H1 (cell line): Measurements from ENCODE around the gene PPP4R3A. TPM values are rescaled to one million over a fixed set of nuclear protein-coding genes. Genes with fewer than 3 reads are reported as not detected.

Experiments used
- CTCF ChIA-PET: fragments of 300-600 bp; sonication (Branson Sonifier 250); formaldehyde crosslinking; loops from one replicate; lab custom pipeline; 2021; ENCODE audit not compliant: partially characterized antibody; lab: Charles Lee
- POLR2A ChIA-PET: fragments of 300-600 bp; sonication (Branson Sonifier 250); formaldehyde crosslinking; loops from one replicate; lab custom pipeline; 2021; ENCODE audit warnings: inconsistent platforms; ENCODE audit not compliant: partially characterized antibody; lab: Charles Lee
- DNase-seq, 2 experiments: peaks; one replicate each; pipeline versions ENCODE4 v3.0.0 to v3.0.0-alpha.2; 2010 to 2022; ENCODE audit warnings: low spot score in 2 of 2, low read depth in 1 of 2, mixed read lengths in 1 of 2
- FAIRE-seq: peaks from 2 replicates; lab custom pipeline; 2011; peaks lifted over from hg19 to GRCh38; lab: Jason Lieb, UNC
- H2AFZ ChIP-seq: 2 replicates; pipeline ENCODE4 v1.8.1; 2012; ENCODE audit warnings: low read length, inconsistent platforms
- H2AK5ac ChIP-seq: 2 replicates; pipeline ENCODE4 v1.6.1; 2013; ENCODE audit warnings: low read depth, low read length
- H2BK120ac ChIP-seq: replicated peaks from 2 replicates; pipeline ENCODE3; 2013; ENCODE audit warnings: low read depth, low read length, inconsistent platforms
- H2BK12ac ChIP-seq: 2 replicates; pipeline ENCODE4 v1.6.1; 2013; ENCODE audit warnings: low read depth, low read length
- H2BK15ac ChIP-seq: 2 replicates; pipeline ENCODE4 v1.6.1; 2013; ENCODE audit warnings: low read length
- H2BK20ac ChIP-seq: 2 replicates; pipeline ENCODE4 v1.6.1; 2013; ENCODE audit warnings: low read length
- H2BK5ac ChIP-seq: 2 replicates; pipeline ENCODE4 v1.6.1; 2013; ENCODE audit warnings: low read depth, low read length
- H3K14ac ChIP-seq: 2 replicates; pipeline ENCODE4 v1.6.1; 2013; ENCODE audit warnings: inconsistent platforms; ENCODE audit not compliant: insufficient read length
- H3K18ac ChIP-seq: 2 replicates; pipeline ENCODE4 v1.6.1; 2013; ENCODE audit warnings: low read length; ENCODE audit errors: extremely low read depth
- H3K23ac ChIP-seq: 2 replicates; pipeline ENCODE4 v1.6.1; 2013; ENCODE audit warnings: inconsistent platforms; ENCODE audit not compliant: insufficient read length
- H3K23me2 ChIP-seq: 2 replicates; pipeline ENCODE4 v1.6.1; 2013; ENCODE audit warnings: low read depth, low read length
- H3K27ac ChIP-seq: 2 replicates; pipeline ENCODE4 v1.6.1; 2011; ENCODE audit warnings: low read depth, low read length, inconsistent platforms
- H3K27me3 ChIP-seq, 4 experiments: replicated peaks in 1 of 4; 1 replicate in 1 of 4; 2 replicates in 3 of 4; pipeline versions ENCODE4 v1.6.1 to v1.8.1; 2011 to 2013; ENCODE audit warnings: low read length in 3 of 4, mild to moderate bottlenecking in 3 of 4, inconsistent platforms in 2 of 4, mixed read lengths in 2 of 4, moderate library complexity in 1 of 4; ENCODE audit not compliant: control insufficient read depth in 3 of 4, insufficient read depth in 3 of 4; ENCODE audit errors: extremely low read depth in 1 of 4
- H3K36me3 ChIP-seq, 4 experiments: 2 replicates each; pipeline versions ENCODE4 v1.6.1 to v1.8.1; 2011 to 2013; ENCODE audit warnings: mild to moderate bottlenecking in 4 of 4, low read length in 3 of 4, moderate library complexity in 2 of 4, control low read depth in 1 of 4, inconsistent platforms in 1 of 4; ENCODE audit not compliant: insufficient read depth in 4 of 4, control insufficient read depth in 2 of 4
- H3K4ac ChIP-seq: replicated peaks from 2 replicates; pipeline ENCODE3; 2013; ENCODE audit warnings: low read length, low read depth, mixed read lengths, inconsistent platforms; ENCODE audit not compliant: insufficient read length
- H3K4me1 ChIP-seq, 4 experiments: replicated peaks in 1 of 4; 1 replicate in 1 of 4; 2 replicates in 3 of 4; pipeline versions ENCODE4 v1.6.1 to v1.8.1; 2011 to 2013; ENCODE audit warnings: low read length in 3 of 4, inconsistent platforms in 2 of 4, mixed read lengths in 1 of 4; ENCODE audit not compliant: insufficient read depth in 4 of 4, control insufficient read depth in 3 of 4
- H3K4me2 ChIP-seq, 2 experiments: 2 replicates each; pipeline versions ENCODE4 v1.6.1 to v1.8.1; 2011 to 2013; ENCODE audit warnings: low read depth in 2 of 2, low read length in 2 of 2, control low read depth in 1 of 2, inconsistent platforms in 1 of 2, mild to moderate bottlenecking in 1 of 2; ENCODE audit not compliant: insufficient read depth in 1 of 2
- H3K4me3 ChIP-seq, 4 experiments: fragments of 200-600, 300-600 bp in 1 of 4; sonication (generic), shearing (Covaris generic), sonication (Bioruptor Twin) in 1 of 4; 2 replicates each; pipeline versions ENCODE4 v1.5.1 to v1.8.1; 2011 to 2016; ENCODE audit warnings: low read length in 4 of 4, low read depth in 3 of 4, control low read depth in 2 of 4, inconsistent platforms in 2 of 4, mild to moderate bottlenecking in 2 of 4, mixed read lengths in 1 of 4, moderate library complexity in 1 of 4; ENCODE audit not compliant: insufficient read depth in 2 of 4; ENCODE audit errors: extremely low read depth in 1 of 4
- H3K56ac ChIP-seq: replicated peaks from 2 replicates; pipeline ENCODE3; 2013; ENCODE audit warnings: low read depth, mild to moderate bottlenecking, mixed read lengths, low read length, inconsistent platforms; ENCODE audit not compliant: insufficient read length
- H3K79me1 ChIP-seq: 2 replicates; pipeline ENCODE4 v1.6.1; 2013; ENCODE audit warnings: low read depth, low read length, control low read depth
- H3K79me2 ChIP-seq, 2 experiments: 2 replicates each; pipeline versions ENCODE4 v1.6.1 to v1.8.1; 2012 to 2013; ENCODE audit warnings: low read length in 2 of 2, mild to moderate bottlenecking in 2 of 2, inconsistent platforms in 1 of 2; ENCODE audit not compliant: insufficient read depth in 2 of 2, control insufficient read depth in 1 of 2
- H3K9ac ChIP-seq, 4 experiments: replicated peaks in 1 of 4; 1 replicate in 1 of 4; 2 replicates in 3 of 4; pipeline versions ENCODE4 v1.6.1 to v1.8.1; 2011 to 2013; ENCODE audit warnings: low read depth in 3 of 4, low read length in 3 of 4, control low read depth in 2 of 4, mild to moderate bottlenecking in 2 of 4, moderate library complexity in 2 of 4, inconsistent platforms in 1 of 4; ENCODE audit errors: extremely low read depth in 1 of 4
- H3K9me3 ChIP-seq, 2 experiments: 2 replicates each; pipeline versions ENCODE4 v1.6.1 to v1.8.1; 2012 to 2013; ENCODE audit warnings: mild to moderate bottlenecking in 2 of 2, moderate library complexity in 2 of 2, control low read depth in 1 of 2, inconsistent platforms in 1 of 2, low read depth in 1 of 2, low read length in 1 of 2, mixed read lengths in 1 of 2; ENCODE audit not compliant: insufficient read depth in 2 of 2
- H4K20me1 ChIP-seq, 2 experiments: replicated peaks in 1 of 2; 2 replicates each; pipeline versions ENCODE3 to v1.8.1; 2011 to 2013; ENCODE audit warnings: inconsistent platforms in 2 of 2, low read length in 2 of 2, mild to moderate bottlenecking in 1 of 2; ENCODE audit not compliant: insufficient read depth in 2 of 2, control insufficient read depth in 1 of 2
- H4K5ac ChIP-seq: 2 replicates; pipeline ENCODE4 v1.6.1; 2013; ENCODE audit warnings: low read length, low read depth, mixed read lengths, inconsistent platforms; ENCODE audit not compliant: insufficient read length
- H4K8ac ChIP-seq: 2 replicates; pipeline ENCODE4 v1.8.0; 2013; ENCODE audit warnings: mild to moderate bottlenecking, moderate library complexity, low read length, inconsistent platforms; ENCODE audit not compliant: insufficient read depth; ENCODE audit errors: extremely low read depth
- H4K91ac ChIP-seq: replicated peaks from 2 replicates; pipeline ENCODE3; 2013; ENCODE audit warnings: low read length, mixed read lengths, inconsistent platforms; ENCODE audit not compliant: insufficient read length
- ATF3 ChIP-seq: IDR thresholded peaks from 2 replicates; pipeline ENCODE4 v1.6.1; 2011; ENCODE audit warnings: low read depth, mild to moderate bottlenecking, low read length; ENCODE audit not compliant: insufficient read depth
- CBX5 ChIP-seq: fragments of 300-800, 300-1000 bp; sonication (generic); IDR thresholded peaks from 2 replicates; pipeline ENCODE4 v1.7.1; 2016; ENCODE audit warnings: antibody characterized with exemption, low read length, low read depth
- CHD1 ChIP-seq: IDR thresholded peaks from 2 replicates; pipeline ENCODE4 v1.6.1; 2012; ENCODE audit warnings: low read depth, low read length, improper control_type of control experiment
- CTBP2 ChIP-seq: IDR thresholded peaks from 2 replicates; pipeline ENCODE4 v1.7.0; 2011; ENCODE audit warnings: borderline replicate concordance, mild to moderate bottlenecking, moderate library complexity, mixed read lengths, low read length; ENCODE audit not compliant: insufficient read depth, insufficient read length
- JUN ChIP-seq: IDR thresholded peaks from 2 replicates; pipeline ENCODE4 v1.6.1; 2011; ENCODE audit warnings: low read depth, mild to moderate bottlenecking, improper control_type of control experiment, low read length
- JUND ChIP-seq: IDR thresholded peaks from 2 replicates; pipeline ENCODE4 v1.6.1; 2011; ENCODE audit warnings: mild to moderate bottlenecking, improper control_type of control experiment, low read length
- KDM4A ChIP-seq: IDR thresholded peaks from one replicate; pipeline ENCODE4 v1.7.1; 2012; ENCODE audit warnings: low read depth, mild to moderate bottlenecking, moderate library complexity, low read length, inconsistent platforms; ENCODE audit not compliant: severe bottlenecking
- MAFK ChIP-seq: IDR thresholded peaks from 2 replicates; pipeline ENCODE4 v1.6.1; 2012; ENCODE audit warnings: low read depth, mild to moderate bottlenecking, improper control_type of control experiment, low read length
- MAX ChIP-seq: IDR thresholded peaks from 2 replicates; pipeline ENCODE4 v1.6.1; 2012; ENCODE audit warnings: inconsistent platforms
- POU5F1 ChIP-seq: IDR thresholded peaks from 2 replicates; pipeline ENCODE4 v1.6.1; 2011; ENCODE audit warnings: low read depth, mild to moderate bottlenecking, low read length, moderate library complexity
- RNF2 ChIP-seq: fragments of 200-900, 300-1000 bp; sonication (generic); IDR thresholded peaks from 2 replicates; pipeline ENCODE4 v1.7.1; 2016; ENCODE audit warnings: borderline replicate concordance, low read depth, mild to moderate bottlenecking, antibody characterized with exemption, low read length; ENCODE audit not compliant: poor library complexity, severe bottlenecking; ENCODE audit errors: missing control alignments
- SAP30 ChIP-seq: fragments of 300-600 bp; sonication (generic); IDR thresholded peaks from 2 replicates; pipeline ENCODE4 v1.7.1; 2012; ENCODE audit warnings: low read length, moderate library complexity, mild to moderate bottlenecking, inconsistent platforms; ENCODE audit not compliant: insufficient read depth, insufficient replicate concordance
- SIN3A ChIP-seq, 2 experiments: IDR thresholded peaks in 1 of 2; conservative IDR thresholded peaks in 1 of 2; 2 replicates each; pipeline ENCODE4 v1.6.1; 2011 to 2012; ENCODE audit warnings: low read length in 2 of 2, improper control_type of control experiment in 1 of 2, low read depth in 1 of 2, mild to moderate bottlenecking in 1 of 2
- WGBS, 2 experiments: shearing (Covaris generic) in 1 of 2; methylation state at CpG; one replicate each; pipeline versions ENCODE4 v1.1.6 to v1.1.7; 2013 to 2015; ENCODE audit warnings: low lambda C conversion rate in 2 of 2, mixed read lengths in 2 of 2, inconsistent platforms in 1 of 2, low coverage in 1 of 2, missing lambda C conversion rate in 1 of 2; ENCODE audit not compliant: insufficient replicate concordance in 2 of 2, insufficient coverage in 1 of 2, insufficient read length in 1 of 2; ENCODE audit errors: extremely low coverage in 1 of 2, missing lambda C conversion rate in 1 of 2; 5-methylcytosine and 5-hydroxymethylcytosine counted together
- polyA plus RNA-seq, 7 experiments: library from polyadenylated mRNA; depleted of rRNA in 3 of 7; stranded (reverse) in 5 of 7; unstranded in 2 of 7; fragments of >200 nt in 5 of 7; fragments of 200-250 nt in 2 of 7; gene quantifications; 1 replicate in 5 of 7; 2 replicates in 1 of 7; 4 replicates in 1 of 7; pipeline versions ENCODE4 v1.2.1 to v1.2.3, GENCODE V29; 2011 to 2013; ENCODE audit warnings: missing spikeins in 2 of 7, mixed read lengths in 2 of 7
- total RNA-seq: library from RNA; stranded (reverse); fragmentation: NEBNext Ultra II Directional; extraction: Animal tissue kit (Norgen Biotek cat#: 25700); gene quantifications from 2 replicates; pipeline ENCODE4 v1.2.1, GENCODE V29; 2021

The PPP4R3A gene
- total and polyA plus RNA-seq, 2 of the 8 experiments (the other 6 are each of a cell fraction or from before 2014, with no cell fraction given), result 31.7 to 122 TPM

- Histone ChIP-seq H2BK5ac (no peak overlapping the region), H2BK15ac (no peak overlapping the region), H3K9ac (no peak overlapping the region), H4K8ac (no peak overlapping the region), H4K91ac (no peak overlapping the region), H3K4ac (no peak overlapping the region), H2BK20ac (no peak overlapping the region), H2BK12ac (no peak overlapping the region), H3K23me2 (no peaks in the 10 kb centered on the region), H4K5ac (no peak overlapping the region), H3K14ac (no peak overlapping the region), H3K36me3 (no peaks in the 10 kb centered on the region), H3K27ac (no peak overlapping the region), H2AFZ (no peak overlapping the region), H3K79me1 (no peaks in the 10 kb centered on the region), H3K4me3 (no peak overlapping the region), H3K4me1 (no peaks in the 10 kb centered on the region), H3K4me2 (no peak overlapping the region), H2BK120ac (no peak overlapping the region), H3K27me3 (no peaks in the 10 kb centered on the region), H3K23ac (no peak overlapping the region), H4K20me1 (no peaks in the 10 kb centered on the region), H2AK5ac (no peak overlapping the region), H3K18ac (no peak overlapping the region), H3K79me2 (no peaks in the 10 kb centered on the region), H3K9me3 (0 out of 4 replicates have a peak, but pooled peaks cover 0 to 4% of the 10 kb centered on the region in 2 experiments), H3K56ac (no peak overlapping the region)
- CTCF ChIA-PET, result no interaction called here
- 82% methylated on average over 3 of the region's 3 CpGs; no CpG with 5 or more reads in 1 of the 2 experiments for WGBS, 2 experiments
- FAIRE-seq (no peak), DNase-seq (no peak)
- POLR2A ChIA-PET, result no interaction called here
- TF ChIP-seq JUND, result no peak
- no peak for TF ChIP-seq SIN3A (conservative IDR thresholded peaks at IDR 0.05 in 1 of 2, IDR thresholded peaks at IDR 0.05 in 1 of 2; ENCODE audit: low read depth in 1 of 2, low read length in 2 of 2)
- no peak for TF ChIP-seq RNF2
- TF ChIP-seq SAP30, result no peak
- TF ChIP-seq POU5F1, result no peak
- no peak for TF ChIP-seq CHD1
- TF ChIP-seq CTBP2, result no peak
- TF ChIP-seq MAX, result no peak
- no peak for TF ChIP-seq ATF3
- TF ChIP-seq JUN, result no peak
- TF ChIP-seq KDM4A, result no peak
- TF ChIP-seq CBX5, result no peak
- no peak for TF ChIP-seq MAFK
Observed at GRCh38 chr14:91533623-91534022, 23.5 kb upstream of the PPP4R3A start.
